Pancreas (tissue), 10 donors: Measurements from ENCODE around the gene ARSG. TPM values are rescaled to one million over a fixed set of nuclear protein-coding genes. Genes with fewer than 3 reads are reported as not detected.

Experiments used
- ATAC-seq, 4 donors: fragments of 200-7000 bp; cut with Tn5 transposase; one replicate each; pipeline versions ENCODE4 v1.8.0 to v1.9.1; 2020; ENCODE audit warnings: mild to moderate bottlenecking in 4 of 4, moderate library complexity in 4 of 4
- DNase-seq, 6 donors: peaks; one replicate each; pipeline ENCODE4 v3.0.0-alpha.2; 2020
- FAIRE-seq: peaks from 2 replicates; lab custom pipeline; 2012; peaks lifted over from hg19 to GRCh38; lab: Jason Lieb, UNC
- H3K27ac ChIP-seq, 4 donors: fragments of 200-600 bp; sonication (generic); 1 replicate in 3 of 4; 2 replicates in 1 of 4; pipeline versions ENCODE4 v1.5.0 to v1.8.0; 2020
- H3K27me3 ChIP-seq, 4 donors: fragments of 200-600 bp; one replicate each; pipeline ENCODE4 v1.8.0; 2021
- H3K36me3 ChIP-seq, 3 donors: fragments of 200-600 bp; sonication (generic) in 1 of 3; one replicate each; pipeline versions ENCODE4 v1.5.0 to v1.8.0; 2020 to 2021
- H3K4me1 ChIP-seq, 3 donors: fragments of 200-600 bp; one replicate each; pipeline ENCODE4 v1.8.0; 2021
- H3K4me3 ChIP-seq, 4 donors: fragments of 200-600 bp; sonication (generic) in 2 of 4; one replicate each; pipeline versions ENCODE4 v1.5.0 to v1.8.0; 2020 to 2021
- H3K9me3 ChIP-seq, 4 donors: fragments of 200-600 bp; one replicate each; pipeline ENCODE4 v1.8.0; 2021
- CTCF ChIP-seq, 4 donors: fragments of 200-600 bp; sonication (generic) in 3 of 4; IDR thresholded peaks; one replicate each; pipeline versions ENCODE4 v1.5.0 to v1.8.0; 2021; ENCODE audit warnings: antibody characterized with exemption in 4 of 4
- WGBS, 2 donors: extraction: QIAGEN DNeasy Blood & Tissue Kit; methylation state at CpG; one replicate each; pipeline ENCODE4 v1.1.7; 2013; 5-methylcytosine and 5-hydroxymethylcytosine counted together
- intact Hi-C, 3 donors: fragments of 100-400 bp; cut with DNase I; formaldehyde crosslinking; loops; one replicate each; pipeline versions ENCODE4 v1.11.1 to v1.14.2; 2022
- polyA plus RNA-seq, 2 donors: library from polyadenylated mRNA; stranded (reverse); fragments of 200-250 nt; gene quantifications; one replicate each; pipeline ENCODE4 v1.2.3, GENCODE V29; 2013
- total RNA-seq, 6 donors: library from RNA; stranded (reverse); fragmentation: NEBNext Ultra II Directional in 4 of 6; extraction: Animal tissue kit (Norgen Biotek cat#: 25700) in 4 of 6; gene quantifications; one replicate each; pipeline versions ENCODE4 v1.2.1 to v1.2.4, GENCODE V29; 2021 to 2023
- donor health status: healthy with polysubstance abuse.
- donor health status: DM: no; HTN: no; CAD: no; lungs with moderate emphysema.
- donor health status: DM: no; HTN: no; CAD: no.
- donor health status: control.
- donor health status: control.
- donor health status: Bipolar disorder and iron deficiency.
- donor health status: DM: yes; HTN: yes; CAD: no.
- donor health status: DM: no; HTN: no; CAD: no.
- donor health status: DM: no; HTN: no; CAD: no.
- donor health status: DM: yes; HTN: yes; CAD: no.

The ARSG gene
- total and polyA plus RNA-seq, 8 donors: 0.46 to 2.5 (median 1.4) TPM

- no peak overlapping the region for H3K4me3 ChIP-seq
- FAIRE-seq: no peak
- no peak for TF ChIP-seq CTCF (IDR thresholded peaks at IDR 0.05)
- 89 to 90% methylated on average over 14 of the region's 14 CpGs for WGBS, 2 donors
- H3K27ac ChIP-seq: no peak overlapping the region
- H3K4me1 ChIP-seq: no peaks in the 10 kb centered on the region
- intact Hi-C loops: no loop called here
- H3K36me3 ChIP-seq: peaks cover 0 to 35% (median 16%) of the 10 kb centered on the region in 3 donors
- peak in 1 of 4 donors; percentile 31 for ATAC-seq
- no peaks in the 10 kb centered on the region for H3K9me3 ChIP-seq
- no peaks in the 10 kb centered on the region for H3K27me3 ChIP-seq
- no peak for DNase-seq
Measured at GRCh38 chr17:68428498-68429172, 137.3 kb downstream of the ARSG start.

- no peaks in the 10 kb centered on the region for H3K27me3 ChIP-seq
- H3K9me3 ChIP-seq: no peaks in the 10 kb centered on the region
- no peak for DNase-seq
- no peak for TF ChIP-seq CTCF (IDR thresholded peaks at IDR 0.05)
- no peak for ATAC-seq
- 92 to 93% methylated on average over 11 of the region's 11 CpGs for WGBS, 2 donors
- FAIRE-seq: no peak
- H3K4me1 ChIP-seq: no peaks in the 10 kb centered on the region
- H3K36me3 ChIP-seq: peaks cover 7 to 40% (median 16%) of the 10 kb centered on the region in 3 donors
- intact Hi-C loops: no loop called here
- no peak overlapping the region for H3K4me3 ChIP-seq
- no peak overlapping the region for H3K27ac ChIP-seq
Measured at GRCh38 chr17:68429881-68430280, 138.6 kb downstream of the ARSG start.

GRCh38 chr17:68431045-68431608, 139.8 kb downstream of the ARSG start:
- Histone ChIP-seq H3K36me3 (peaks cover 7 to 50% (median 16%) of the 10 kb centered on the region in 3 donors), H3K4me1 (no peaks in the 10 kb centered on the region), H3K4me3 (no peak overlapping the region), H3K9me3 (no peaks in the 10 kb centered on the region), H3K27me3 (no peaks in the 10 kb centered on the region), H3K27ac (no peak overlapping the region)
- ATAC-seq (no peak), DNase-seq (peak in 1 of 6 donors; percentile 15), FAIRE-seq (no peak)
- TF ChIP-seq CTCF (IDR thresholded peaks at IDR 0.05): no peak
- WGBS, 2 donors: 86 to 93% methylated on average over 13 of the region's 13 CpGs
- intact Hi-C loops: no loop called here

GRCh38 chr17:68431661-68432071, 140.4 kb downstream of the ARSG start:
- intact Hi-C loops: no loop called here
- Histone ChIP-seq H3K4me1 (no peaks in the 10 kb centered on the region), H3K4me3 (no peak overlapping the region), H3K27me3 (no peaks in the 10 kb centered on the region), H3K9me3 (no peaks in the 10 kb centered on the region), H3K36me3 (peaks cover 7 to 50% (median 16%) of the 10 kb centered on the region in 3 donors), H3K27ac (no peak overlapping the region)
- WGBS, 2 donors: 72 to 75% methylated on average over 15 of the region's 15 CpGs
- no peak for ATAC-seq
- DNase-seq: peak in 1 of 6 donors; percentile 6
- no peak for TF ChIP-seq CTCF (IDR thresholded peaks at IDR 0.05)
- FAIRE-seq: no peak
